ENCODE data around the gene TUBG2. TPM values are rescaled to one million over a fixed set of nuclear protein-coding genes. Genes with fewer than 3 reads are reported as not detected.

TUBG2 gene
- total RNA-seq, 2 experiments from 2014 or later = 11.4 to 12.9 TPM

- POLR2A ChIA-PET = interaction anchor here (0.6 kb wide), 1 partner anchor 293 kb away, joined by 4 read pairs; no protein-coding TSS in a partner anchor
- CTCF ChIA-PET = no interaction called here
These were observed 50.5 kb downstream of the TUBG2 start for GRCh38 chr17:42709561-42709960.

Other genes with a start within 250 kb of the TUBG2 start
- gene CAVIN1, start 236.0 kb upstream of the TUBG2 start, total RNA-seq = under 1 TPM; 0.51 to 0.78 TPM
- gene ATP6V0A1, start 200.4 kb upstream of the TUBG2 start, total RNA-seq = 1 to 10 TPM; 3.3 to 3.4 TPM
- gene NAGLU, start 123.0 kb upstream of the TUBG2 start, total RNA-seq = 10 to 100 TPM; 15.0 to 17.6 TPM
- gene HSD17B1, start 106.4 kb upstream of the TUBG2 start, total RNA-seq = under 1 TPM; 0.19 to 0.29 TPM
- 100 to 1,000 TPM; 118 to 120 TPM for gene COASY, start 97.1 kb upstream of the TUBG2 start, total RNA-seq
- gene MLX, start 92.2 kb upstream of the TUBG2 start, total RNA-seq = 10 to 100 TPM; 59.9 to 66.2 TPM
- gene PSMC3IP, start 81.6 kb upstream of the TUBG2 start, total RNA-seq = 10 to 100 TPM; 37.0 to 42.1 TPM
- 10 to 100 TPM; 29.6 to 30.2 TPM for gene RETREG3, start 49.9 kb upstream of the TUBG2 start, total RNA-seq
- gene TUBG1, start 49.6 kb upstream of the TUBG2 start, total RNA-seq = 100 to 1,000 TPM; 118 to 123 TPM
- gene PLEKHH3, start 17.7 kb downstream of the TUBG2 start, total RNA-seq = 1 to 10 TPM; 1.0 to 1.4 TPM
- gene CCR10, start 22.6 kb downstream of the TUBG2 start, total RNA-seq = under 1 TPM; 0.10 to 0.38 TPM
- 1 to 10 TPM; 2.9 to 3.8 TPM for gene CNTNAP1, start 23.2 kb downstream of the TUBG2 start, total RNA-seq
- gene EZH1, start 85.8 kb downstream of the TUBG2 start, total RNA-seq = 10 to 100 TPM; 27.2 to 29.2 TPM
- gene RAMP2, start 101.9 kb downstream of the TUBG2 start, total RNA-seq = not detected
- gene VPS25, start 114.2 kb downstream of the TUBG2 start, total RNA-seq = 10 to 100 TPM; 95.2 to 96.5 TPM
- gene WNK4, start 121.3 kb downstream of the TUBG2 start, total RNA-seq = under 1 TPM; 0.23 to 0.38 TPM
- 10 to 100 TPM; 54.0 to 56.7 TPM for gene COA3, start 139.4 kb downstream of the TUBG2 start, total RNA-seq
- gene CNTD1, start 139.6 kb downstream of the TUBG2 start, total RNA-seq = not detected
- 10 to 100 TPM; 86.2 to 88.3 TPM for gene BECN1, start 165.0 kb downstream of the TUBG2 start, total RNA-seq
- 100 to 1,000 TPM; 226 to 244 TPM for gene PSME3, start 174.1 kb downstream of the TUBG2 start, total RNA-seq
- gene AOC2, start 185.3 kb downstream of the TUBG2 start, total RNA-seq = 1 to 10 TPM; 2.4 to 2.6 TPM
- 1 to 10 TPM; 1.0 TPM for gene AOC3, start 191.9 kb downstream of the TUBG2 start, total RNA-seq
- gene G6PC1, start 241.5 kb downstream of the TUBG2 start, total RNA-seq = not detected